Smooth muscle cell (in vitro differentiated cells): ENCODE measurements around the gene ANKRD23. TPM values are rescaled to one million over a fixed set of nuclear protein-coding genes. Genes with fewer than 3 reads are reported as not detected.

Source experiments
- DNase-seq: peaks from one replicate; lab custom pipeline; 2025; ENCODE audit not compliant: unreplicated experiment; lab: John Stamatoyannopoulos, UW
- H2AFZ ChIP-seq: fragments of 200-600 bp; sonication (generic); 2 replicates; pipeline ENCODE4 v1.6.0; 2016; ENCODE audit warnings: antibody characterized with exemption, low read depth, mild to moderate bottlenecking
- H3F3A ChIP-seq: fragments of 200-600 bp; sonication (generic); 2 replicates; pipeline ENCODE4 v1.6.0; 2017; ENCODE audit warnings: antibody characterized with exemption, low read depth
- H3K27ac ChIP-seq: fragments of 200-600 bp; sonication (generic); 2 replicates; pipeline ENCODE4 v1.5.1; 2016; ENCODE audit warnings: low read depth, mild to moderate bottlenecking
- H3K27me3 ChIP-seq: fragments of 200-600 bp; sonication (generic); 2 replicates; pipeline ENCODE4 v1.6.1; 2016; ENCODE audit warnings: low read depth, mild to moderate bottlenecking
- H3K36me3 ChIP-seq: fragments of 200-600 bp; sonication (generic); 2 replicates; pipeline ENCODE4 v1.5.1; 2016; ENCODE audit warnings: low read depth
- H3K4me1 ChIP-seq: fragments of 200-600 bp; sonication (generic); 2 replicates; pipeline ENCODE4 v1.5.1; 2016; ENCODE audit warnings: low read depth
- H3K4me2 ChIP-seq: fragments of 200-600 bp; sonication (generic); 2 replicates; pipeline ENCODE4 v1.6.0; 2016; ENCODE audit warnings: mild to moderate bottlenecking
- H3K4me3 ChIP-seq: fragments of 200-600 bp; sonication (generic); 2 replicates; pipeline ENCODE4 v1.5.1; 2016; ENCODE audit warnings: mild to moderate bottlenecking
- H3K79me2 ChIP-seq: fragments of 200-600 bp; sonication (generic); 2 replicates; pipeline ENCODE4 v1.6.0; 2016; ENCODE audit warnings: low read depth, mild to moderate bottlenecking
- H3K9ac ChIP-seq: fragments of 200-600 bp; sonication (generic); 2 replicates; pipeline ENCODE4 v1.6.0; 2016; ENCODE audit warnings: low read depth
- H3K9me3 ChIP-seq: fragments of 200-600 bp; sonication (generic); replicated peaks from 2 replicates; pipeline ENCODE4 v1.5.1; 2016; ENCODE audit warnings: low read depth
- H4K20me1 ChIP-seq: fragments of 200-600 bp; sonication (generic); 2 replicates; pipeline ENCODE4 v1.6.0; 2016; ENCODE audit warnings: low read depth
- WGBS: methylation state at CpG from one replicate; pipeline ENCODE4 v1.1.7; 2016; ENCODE audit warnings: low lambda C conversion rate; 5-methylcytosine and 5-hydroxymethylcytosine counted together
- polyA plus RNA-seq: library from polyadenylated mRNA; unstranded; fragments of >200 nt; fragmentation: Nextera tagmentation; extraction: Ambion mirVana; gene quantifications from 2 replicates; pipeline ENCODE4 v1.2.1, GENCODE V29; 2016
- total RNA-seq: library from RNA; depleted of rRNA; stranded (reverse); fragments of >200 nt; gene quantifications from 2 replicates; pipeline ENCODE4 v1.2.3, GENCODE V29; 2014
- TF ChIP-seq, protein P1 (sequence below): fragments of 200-600 bp; sonication (generic); IDR thresholded peaks from 2 replicates; pipeline ENCODE4 v1.5.1; 2017; ENCODE audit warnings: borderline replicate concordance, mild to moderate bottlenecking, antibody characterized with exemption; ENCODE audit not compliant: insufficient read depth, poor library complexity, severe bottlenecking

The ANKRD23 gene
- total and polyA plus RNA-seq, 2 experiments from 2014 or later, result 1.7 to 5.6 TPM

DNA sequence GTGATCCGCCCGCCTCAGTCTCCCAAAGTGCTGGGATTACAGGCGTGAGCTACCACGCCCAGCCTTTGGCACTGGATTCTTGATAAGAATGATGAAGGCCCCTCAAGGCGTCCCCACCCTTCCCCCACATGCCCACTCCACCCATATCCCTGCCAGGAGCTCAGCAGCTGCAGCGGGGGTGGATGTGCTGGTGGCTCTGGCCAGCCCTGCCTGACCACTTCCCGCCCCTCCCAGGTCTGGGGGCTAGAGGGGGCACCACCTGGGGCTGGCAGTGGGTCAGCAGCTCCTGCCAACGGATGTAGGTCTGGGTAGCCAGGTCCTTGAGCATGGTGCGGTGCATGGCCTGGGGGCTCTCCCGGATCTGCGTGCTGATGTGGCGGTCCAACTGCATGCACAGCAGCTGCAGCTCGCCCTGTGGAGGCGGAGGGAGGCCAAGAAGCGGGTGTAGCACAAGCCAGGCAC is 33.8 kb upstream of the ANKRD23 start:
- H3K4me1 ChIP-seq, result peaks cover 46% of the 10 kb centered on the region
- H4K20me1 ChIP-seq, result no peaks in the 10 kb centered on the region
- no peak overlapping the region for H3K9ac ChIP-seq
- 81% methylated on average over 11 of the region's 15 CpGs for WGBS
- H3K27me3 ChIP-seq, result no peaks in the 10 kb centered on the region
- H3K4me2 ChIP-seq, result no peak overlapping the region
- peaks cover 16% of the 10 kb centered on the region for H3F3A ChIP-seq
- no peak for DNase-seq
- no peak overlapping the region for H3K4me3 ChIP-seq
- H3K36me3 ChIP-seq, result no peaks in the 10 kb centered on the region
- no peaks in the 10 kb centered on the region for H3K79me2 ChIP-seq
- H3K27ac ChIP-seq, result no peak overlapping the region
- no peaks in the 10 kb centered on the region for H3K9me3 ChIP-seq
- no peak overlapping the region for H2AFZ ChIP-seq
- TF ChIP-seq, protein P1, sequence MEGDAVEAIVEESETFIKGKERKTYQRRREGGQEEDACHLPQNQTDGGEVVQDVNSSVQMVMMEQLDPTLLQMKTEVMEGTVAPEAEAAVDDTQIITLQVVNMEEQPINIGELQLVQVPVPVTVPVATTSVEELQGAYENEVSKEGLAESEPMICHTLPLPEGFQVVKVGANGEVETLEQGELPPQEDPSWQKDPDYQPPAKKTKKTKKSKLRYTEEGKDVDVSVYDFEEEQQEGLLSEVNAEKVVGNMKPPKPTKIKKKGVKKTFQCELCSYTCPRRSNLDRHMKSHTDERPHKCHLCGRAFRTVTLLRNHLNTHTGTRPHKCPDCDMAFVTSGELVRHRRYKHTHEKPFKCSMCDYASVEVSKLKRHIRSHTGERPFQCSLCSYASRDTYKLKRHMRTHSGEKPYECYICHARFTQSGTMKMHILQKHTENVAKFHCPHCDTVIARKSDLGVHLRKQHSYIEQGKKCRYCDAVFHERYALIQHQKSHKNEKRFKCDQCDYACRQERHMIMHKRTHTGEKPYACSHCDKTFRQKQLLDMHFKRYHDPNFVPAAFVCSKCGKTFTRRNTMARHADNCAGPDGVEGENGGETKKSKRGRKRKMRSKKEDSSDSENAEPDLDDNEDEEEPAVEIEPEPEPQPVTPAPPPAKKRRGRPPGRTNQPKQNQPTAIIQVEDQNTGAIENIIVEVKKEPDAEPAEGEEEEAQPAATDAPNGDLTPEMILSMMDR, result no peak

DNA sequence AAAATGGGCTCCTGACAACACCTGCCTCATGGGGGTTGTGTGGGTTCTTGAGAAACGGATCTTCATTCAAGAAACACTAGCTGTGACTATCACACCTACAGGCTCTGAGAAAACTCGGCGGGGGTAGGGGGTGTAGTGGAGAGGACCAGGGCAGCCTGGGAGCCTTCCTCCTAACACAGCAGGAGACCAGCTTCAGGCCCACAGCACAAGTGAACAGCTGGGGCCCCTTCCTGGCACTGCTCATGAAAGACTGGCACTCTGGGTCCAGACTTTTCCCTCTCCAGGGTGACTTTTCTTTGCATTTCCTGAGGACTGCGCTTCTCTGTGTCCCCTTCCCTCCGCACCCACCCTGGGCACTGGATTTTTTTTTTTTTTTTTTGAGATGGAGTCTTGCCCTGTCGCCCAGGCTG is 33.2 kb upstream of the ANKRD23 start:
- peak overlapping the region; percentile 22 for H3K27ac ChIP-seq
- 90% methylated on average over 6 of the region's 6 CpGs for WGBS
- DNase-seq, result no peak
- no peaks in the 10 kb centered on the region for H4K20me1 ChIP-seq
- H3K9ac ChIP-seq, result no peak overlapping the region
- peaks cover 16% of the 10 kb centered on the region for H3F3A ChIP-seq
- H2AFZ ChIP-seq, result no peak overlapping the region
- H3K27me3 ChIP-seq, result no peaks in the 10 kb centered on the region
- no peak overlapping the region for H3K4me3 ChIP-seq
- H3K4me1 ChIP-seq, result peaks cover 44% of the 10 kb centered on the region
- H3K79me2 ChIP-seq, result no peaks in the 10 kb centered on the region
- H3K4me2 ChIP-seq, result no peak overlapping the region
- TF ChIP-seq, protein P1, result no peak
- no peaks in the 10 kb centered on the region for H3K36me3 ChIP-seq
- H3K9me3 ChIP-seq, result no peaks in the 10 kb centered on the region

DNA sequence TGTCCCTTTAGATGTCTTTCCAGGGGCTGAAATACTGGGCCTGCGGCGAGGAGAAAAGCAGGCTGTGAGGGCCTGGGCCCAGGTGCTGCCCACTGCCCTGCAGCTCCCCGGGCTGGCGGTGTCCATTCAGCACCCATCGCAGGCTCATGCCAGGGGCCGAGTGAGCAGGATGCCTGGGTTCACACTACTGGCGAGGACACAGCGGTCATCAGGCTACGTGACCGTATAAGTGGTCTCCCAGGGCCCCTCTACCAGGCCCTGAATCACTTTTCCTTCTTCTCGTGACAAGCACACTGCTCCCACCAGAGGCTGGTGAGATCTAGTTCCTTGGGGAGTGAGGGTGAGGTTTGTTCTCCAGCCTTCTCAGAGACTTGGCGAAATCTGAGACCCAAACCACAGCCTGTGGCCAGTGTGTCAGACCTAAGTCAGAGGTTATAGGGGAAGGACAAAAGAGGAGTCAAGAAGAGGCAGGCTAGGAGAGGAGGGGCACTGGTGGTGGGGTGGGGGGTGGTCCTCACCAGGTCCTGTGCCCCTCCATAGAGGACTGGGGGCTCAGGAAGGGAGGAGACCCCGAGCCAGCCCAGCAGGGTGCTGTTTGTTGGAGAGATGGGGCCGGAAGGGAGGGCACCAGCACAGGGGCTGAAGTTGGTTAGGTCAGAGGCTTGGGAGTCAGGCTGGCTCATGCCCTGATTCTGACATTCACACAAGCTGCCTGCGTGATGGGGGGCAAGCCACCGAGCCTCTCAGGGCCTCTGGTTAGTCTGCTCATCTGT is 32.6 kb upstream of the ANKRD23 start:
- H3K4me3 ChIP-seq, result no peak overlapping the region
- H4K20me1 ChIP-seq, result no peaks in the 10 kb centered on the region
- H3K36me3 ChIP-seq, result no peaks in the 10 kb centered on the region
- TF ChIP-seq, protein P1, result no peak
- H3K79me2 ChIP-seq, result no peaks in the 10 kb centered on the region
- H3K27me3 ChIP-seq, result no peaks in the 10 kb centered on the region
- no peak overlapping the region for H2AFZ ChIP-seq
- no peak for DNase-seq
- 81% methylated on average over 16 of the region's 16 CpGs for WGBS
- peaks cover 38% of the 10 kb centered on the region for H3K4me1 ChIP-seq
- H3K9me3 ChIP-seq, result no peaks in the 10 kb centered on the region
- peaks cover 15% of the 10 kb centered on the region for H3F3A ChIP-seq
- H3K27ac ChIP-seq, result peak overlapping the region; percentile 22
- no peak overlapping the region for H3K4me2 ChIP-seq
- H3K9ac ChIP-seq, result no peak overlapping the region
